H1 (cell line): ENCODE data around the gene EPS8L1.
"Not testable (repeated sequence)": the region's sequence is repeated elsewhere in the genome, so short reads cannot be mapped to it uniquely, and the experiment has no call there.

Source experiments
- CBX8 ChIP-seq: fragments of 300-800, 300-1000 bp; sonication (generic); IDR thresholded peaks from 2 replicates; pipeline ENCODE4 v1.7.1; 2016; ENCODE audit warnings: low read depth, low read length, borderline replicate concordance
- CHD2 ChIP-seq: IDR thresholded peaks from 2 replicates; pipeline ENCODE4 v1.6.1; 2012; ENCODE audit warnings: low read length, improper control_type of control experiment
- EP300 ChIP-seq, 2 experiments: IDR thresholded peaks; 1 replicate in 1 of 2; 2 replicates in 1 of 2; pipeline ENCODE4 v1.6.1; 2011 to 2012; ENCODE audit warnings: low read depth in 2 of 2, low read length in 2 of 2, mild to moderate bottlenecking in 2 of 2, borderline replicate concordance in 1 of 2, inconsistent platforms in 1 of 2, moderate library complexity in 1 of 2
- EZH2 ChIP-seq: fragments of 200-600 bp; sonication (generic); IDR thresholded peaks from 2 replicates; pipeline ENCODE4 v1.7.1; 2012; ENCODE audit warnings: low read depth, mild to moderate bottlenecking, moderate library complexity, low read length, inconsistent platforms; ENCODE audit not compliant: severe bottlenecking
- JUN ChIP-seq: IDR thresholded peaks from 2 replicates; pipeline ENCODE4 v1.6.1; 2011; ENCODE audit warnings: low read depth, mild to moderate bottlenecking, improper control_type of control experiment, low read length
- MAFK ChIP-seq: IDR thresholded peaks from 2 replicates; pipeline ENCODE4 v1.6.1; 2012; ENCODE audit warnings: low read depth, mild to moderate bottlenecking, improper control_type of control experiment, low read length
- TF ChIP-seq, protein P1 (sequence below), 3 experiments: IDR thresholded peaks; 1 replicate in 2 of 3; 2 replicates in 1 of 3; pipeline versions ENCODE4 v1.5.1 to v1.6.1; 2011; ENCODE audit warnings: low read length in 3 of 3, mild to moderate bottlenecking in 3 of 3, inconsistent platforms in 2 of 3, low read depth in 1 of 3, moderate library complexity in 1 of 3; ENCODE audit not compliant: insufficient read depth in 1 of 3; ENCODE audit errors: control extremely low read depth in 1 of 3
- TF ChIP-seq, protein P2 (sequence below): IDR thresholded peaks from 2 replicates; pipeline ENCODE4 v1.6.1; 2012; ENCODE audit warnings: low read length, inconsistent platforms
- TF ChIP-seq, protein P3 (sequence below): IDR thresholded peaks from 2 replicates; pipeline ENCODE4 v1.6.1; 2012; ENCODE audit warnings: inconsistent platforms

DNA sequence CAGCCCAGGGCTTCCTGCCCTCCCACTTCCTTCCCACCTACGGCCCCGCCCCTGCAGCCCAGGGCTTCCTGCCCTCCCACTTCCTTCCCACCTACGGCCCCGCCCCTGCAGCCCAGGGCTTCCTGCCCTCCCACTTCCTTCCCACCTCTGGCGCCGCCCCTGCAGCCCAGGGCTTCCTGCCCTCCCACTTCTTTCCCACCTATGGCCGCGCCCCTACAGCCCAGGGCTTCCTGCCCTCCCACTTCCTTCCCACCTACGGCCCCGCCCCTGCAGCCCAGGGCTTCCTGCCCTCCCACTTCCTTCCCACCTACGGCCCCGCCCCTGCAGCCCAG, 48.6 kb upstream of the EPS8L1 start:
- TF ChIP-seq, protein P1, sequence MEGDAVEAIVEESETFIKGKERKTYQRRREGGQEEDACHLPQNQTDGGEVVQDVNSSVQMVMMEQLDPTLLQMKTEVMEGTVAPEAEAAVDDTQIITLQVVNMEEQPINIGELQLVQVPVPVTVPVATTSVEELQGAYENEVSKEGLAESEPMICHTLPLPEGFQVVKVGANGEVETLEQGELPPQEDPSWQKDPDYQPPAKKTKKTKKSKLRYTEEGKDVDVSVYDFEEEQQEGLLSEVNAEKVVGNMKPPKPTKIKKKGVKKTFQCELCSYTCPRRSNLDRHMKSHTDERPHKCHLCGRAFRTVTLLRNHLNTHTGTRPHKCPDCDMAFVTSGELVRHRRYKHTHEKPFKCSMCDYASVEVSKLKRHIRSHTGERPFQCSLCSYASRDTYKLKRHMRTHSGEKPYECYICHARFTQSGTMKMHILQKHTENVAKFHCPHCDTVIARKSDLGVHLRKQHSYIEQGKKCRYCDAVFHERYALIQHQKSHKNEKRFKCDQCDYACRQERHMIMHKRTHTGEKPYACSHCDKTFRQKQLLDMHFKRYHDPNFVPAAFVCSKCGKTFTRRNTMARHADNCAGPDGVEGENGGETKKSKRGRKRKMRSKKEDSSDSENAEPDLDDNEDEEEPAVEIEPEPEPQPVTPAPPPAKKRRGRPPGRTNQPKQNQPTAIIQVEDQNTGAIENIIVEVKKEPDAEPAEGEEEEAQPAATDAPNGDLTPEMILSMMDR (IDR thresholded peaks at IDR 0.05; ENCODE audit: control extremely low read depth in 1 of 3, insufficient read depth in 1 of 3, low read depth in 1 of 3, low read length in 3 of 3), result not testable (repeated sequence)
- not testable (repeated sequence) for TF ChIP-seq CHD2; CBX8; MAFK; JUN; EZH2; EP300 (IDR thresholded peaks at IDR 0.05; ENCODE audit: borderline replicate concordance in 1 of 2, low read depth in 2 of 2, low read length in 2 of 2)
- TF ChIP-seq, protein P2, sequence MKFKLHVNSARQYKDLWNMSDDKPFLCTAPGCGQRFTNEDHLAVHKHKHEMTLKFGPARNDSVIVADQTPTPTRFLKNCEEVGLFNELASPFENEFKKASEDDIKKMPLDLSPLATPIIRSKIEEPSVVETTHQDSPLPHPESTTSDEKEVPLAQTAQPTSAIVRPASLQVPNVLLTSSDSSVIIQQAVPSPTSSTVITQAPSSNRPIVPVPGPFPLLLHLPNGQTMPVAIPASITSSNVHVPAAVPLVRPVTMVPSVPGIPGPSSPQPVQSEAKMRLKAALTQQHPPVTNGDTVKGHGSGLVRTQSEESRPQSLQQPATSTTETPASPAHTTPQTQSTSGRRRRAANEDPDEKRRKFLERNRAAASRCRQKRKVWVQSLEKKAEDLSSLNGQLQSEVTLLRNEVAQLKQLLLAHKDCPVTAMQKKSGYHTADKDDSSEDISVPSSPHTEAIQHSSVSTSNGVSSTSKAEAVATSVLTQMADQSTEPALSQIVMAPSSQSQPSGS, result not testable (repeated sequence)
- TF ChIP-seq, protein P3, sequence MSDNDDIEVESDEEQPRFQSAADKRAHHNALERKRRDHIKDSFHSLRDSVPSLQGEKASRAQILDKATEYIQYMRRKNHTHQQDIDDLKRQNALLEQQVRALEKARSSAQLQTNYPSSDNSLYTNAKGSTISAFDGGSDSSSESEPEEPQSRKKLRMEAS, result not testable (repeated sequence)
